Caco-2 (cell line): ENCODE measurements around the gene FAM131B. TPM values are rescaled to one million over a fixed set of nuclear protein-coding genes. Genes with fewer than 3 reads are reported as not detected.

Experiments
- BruUV-seq: library from RNA; stranded (reverse); fragments of 400-500 nt; replicated peaks from 2 replicates; lab custom pipeline; 2021; lab: Mats Ljungman, UMichigan
- CTCF ChIA-PET: fragments of 300-600 bp; sonication (Branson Sonifier 250); formaldehyde crosslinking; loops from one replicate; lab custom pipeline; 2022; ENCODE audit warnings: antibody characterized with exemption; lab: Charles Lee
- POLR2A ChIA-PET: fragments of 300-600 bp; sonication (Branson Sonifier 250); formaldehyde crosslinking; loops from one replicate; lab custom pipeline; 2022; ENCODE audit warnings: antibody characterized with exemption; lab: Charles Lee
- DNase-seq, 2 experiments: peaks; one replicate each; pipeline versions ENCODE4 v3.0.0 to v3.0.0-alpha.2; 2020 to 2022
- H3K27me3 ChIP-seq: replicated peaks from 2 replicates; pipeline ENCODE4 v1.6.0; 2011; ENCODE audit warnings: low read length; ENCODE audit not compliant: control insufficient read depth, insufficient read depth
- H3K36me3 ChIP-seq: 2 replicates; pipeline ENCODE4 v1.5.1; 2011; ENCODE audit warnings: low read length; ENCODE audit not compliant: control insufficient read depth, insufficient read depth
- H3K4me1 ChIP-seq: fragments of 250-450 bp; sonication (Bioruptor Pico); 2 replicates; pipeline ENCODE4 v1.5.1; 2020; ENCODE audit warnings: mild to moderate bottlenecking
- H3K4me3 ChIP-seq: 2 replicates; pipeline ENCODE4 v1.5.1; 2011; ENCODE audit warnings: low read depth, mild to moderate bottlenecking, control low read depth, low read length
- H3K9me3 ChIP-seq: fragments of 250-450 bp; sonication (Bioruptor Pico); 2 replicates; pipeline ENCODE4 v1.5.1; 2020; ENCODE audit warnings: mild to moderate bottlenecking, moderate library complexity
- H3K27ac Mint-ChIP-seq: one replicate; pipeline ENCODE4 v1.8.0; 2022; ENCODE audit warnings: mixed read lengths; ENCODE audit not compliant: unreplicated experiment
- H3K27me3 Mint-ChIP-seq: one replicate; pipeline ENCODE4 v1.8.0; 2022; ENCODE audit warnings: mixed read lengths; ENCODE audit not compliant: insufficient read depth, unreplicated experiment
- H3K36me3 Mint-ChIP-seq: one replicate; pipeline ENCODE4 v1.8.0; 2022; ENCODE audit warnings: mild to moderate bottlenecking, mixed read lengths; ENCODE audit not compliant: insufficient read depth, unreplicated experiment
- H3K4me1 Mint-ChIP-seq: one replicate; pipeline ENCODE4 v1.8.0; 2022; ENCODE audit warnings: low read depth, mixed read lengths; ENCODE audit not compliant: unreplicated experiment
- H3K4me3 Mint-ChIP-seq: one replicate; pipeline ENCODE4 v1.8.0; 2022; ENCODE audit warnings: mild to moderate bottlenecking, moderate library complexity, mixed read lengths; ENCODE audit not compliant: unreplicated experiment
- H3K9me3 Mint-ChIP-seq: one replicate; pipeline ENCODE4 v1.8.0; 2022; ENCODE audit warnings: mixed read lengths; ENCODE audit not compliant: unreplicated experiment
- CTCF ChIP-seq, 2 experiments: fragments of 200-600 bp in 1 of 2; IDR thresholded peaks; 1 replicate in 1 of 2; 2 replicates in 1 of 2; pipeline versions ENCODE4 v1.5.1 to v1.8.0; 2011 to 2022; ENCODE audit warnings: antibody characterized with exemption in 1 of 2, control low read depth in 1 of 2, inconsistent platforms in 1 of 2, low read depth in 1 of 2, low read length in 1 of 2, mild to moderate bottlenecking in 1 of 2, moderate library complexity in 1 of 2; ENCODE audit not compliant: insufficient read depth in 1 of 2, severe bottlenecking in 1 of 2, unreplicated experiment in 1 of 2
- intact Hi-C: fragments of 100-400 bp; cut with micrococcal nuclease; formaldehyde crosslinking; loops from one replicate; pipeline ENCODE4 v1.10.0; 2022; ENCODE audit not compliant: unreplicated experiment
- total RNA-seq: library from RNA; stranded (reverse); gene quantifications from 2 replicates; pipeline ENCODE4 v1.2.3, GENCODE V29; 2022

The FAM131B gene
- total RNA-seq, 1 experiment from 2014 or later, result 22.3 TPM

- no peak for DNase-seq
- no peaks in the 10 kb centered on the region for H3K36me3 Mint-ChIP-seq
- intact Hi-C loops, result no loop called here
- H3K27ac Mint-ChIP-seq, result no peak overlapping the region
- no peak for TF ChIP-seq CTCF (IDR thresholded peaks at IDR 0.05; ENCODE audit: insufficient read depth in 1 of 2, low read depth in 1 of 2, low read length in 1 of 2, severe bottlenecking in 1 of 2, unreplicated experiment in 1 of 2)
- POLR2A ChIA-PET, result no interaction called here
- Histone ChIP-seq H3K4me1 (no peaks in the 10 kb centered on the region), H3K9me3 (no peaks in the 10 kb centered on the region), H3K27me3 (no peaks in the 10 kb centered on the region), H3K36me3 (no peaks in the 10 kb centered on the region), H3K4me3 (no peak overlapping the region)
- H3K27me3 Mint-ChIP-seq, result no peaks in the 10 kb centered on the region
- H3K4me3 Mint-ChIP-seq, result no peak overlapping the region
- CTCF ChIA-PET, result no interaction called here
- no peaks in the 10 kb centered on the region for H3K4me1 Mint-ChIP-seq
- H3K9me3 Mint-ChIP-seq, result no peaks in the 10 kb centered on the region
- no TSS peak for BruUV-seq
Observed at GRCh38 chr7:143337216-143337615, 25.3 kb downstream of the FAM131B start.

DNA sequence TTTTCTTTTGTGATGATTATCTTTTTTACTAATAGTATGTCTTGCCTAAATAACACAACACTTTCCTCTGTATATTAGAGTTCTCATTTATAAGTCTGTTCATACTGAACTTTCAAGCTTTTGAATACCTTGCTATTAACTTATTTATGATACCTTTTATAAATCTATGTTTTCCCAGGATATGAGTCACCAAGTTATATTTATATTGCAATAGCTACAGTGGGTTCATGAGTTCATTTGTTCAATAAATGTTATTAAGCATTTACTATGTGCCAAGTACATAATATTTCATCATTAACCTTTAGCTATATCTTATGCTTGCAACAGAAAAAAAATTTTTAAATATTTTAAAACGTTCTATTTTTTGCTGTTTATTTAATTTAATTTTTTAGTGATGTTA lies 28.3 kb downstream of the FAM131B start:
- CTCF ChIA-PET, result interaction anchor here (0.7 to 1.0 kb wide), 2 partner anchors 11 to 46 kb away, joined by 3 to 4 read pairs; no protein-coding TSS in a partner anchor
- Mint-ChIP-seq H3K4me3 (no peak overlapping the region), H3K27me3 (no peaks in the 10 kb centered on the region), H3K4me1 (no peaks in the 10 kb centered on the region), H3K9me3 (no peaks in the 10 kb centered on the region), H3K36me3 (no peaks in the 10 kb centered on the region), H3K27ac (no peak overlapping the region)
- Histone ChIP-seq H3K27me3 (no peaks in the 10 kb centered on the region), H3K9me3 (no peaks in the 10 kb centered on the region), H3K36me3 (no peaks in the 10 kb centered on the region), H3K4me1 (no peaks in the 10 kb centered on the region), H3K4me3 (no peak overlapping the region)
- TF ChIP-seq CTCF (IDR thresholded peaks at IDR 0.05; ENCODE audit: insufficient read depth in 1 of 2, low read depth in 1 of 2, low read length in 1 of 2, severe bottlenecking in 1 of 2, unreplicated experiment in 1 of 2), result no peak
- intact Hi-C loops, result no loop called here
- no TSS peak for BruUV-seq
- POLR2A ChIA-PET, result no interaction called here
- DNase-seq, result no peak

- H3K27me3 Mint-ChIP-seq, result no peaks in the 10 kb centered on the region
- TF ChIP-seq CTCF (IDR thresholded peaks at IDR 0.05; ENCODE audit: insufficient read depth in 1 of 2, low read depth in 1 of 2, low read length in 1 of 2, severe bottlenecking in 1 of 2, unreplicated experiment in 1 of 2), result no peak
- intact Hi-C loops, result no loop called here
- ChIA-PET CTCF (no interaction called here), POLR2A (no interaction called here)
- Histone ChIP-seq H3K9me3 (no peaks in the 10 kb centered on the region), H3K4me1 (no peaks in the 10 kb centered on the region), H3K36me3 (no peaks in the 10 kb centered on the region), H3K27me3 (no peaks in the 10 kb centered on the region), H3K4me3 (no peak overlapping the region)
- no TSS peak for BruUV-seq
- no peak overlapping the region for H3K4me3 Mint-ChIP-seq
- no peaks in the 10 kb centered on the region for H3K4me1 Mint-ChIP-seq
- no peaks in the 10 kb centered on the region for H3K36me3 Mint-ChIP-seq
- no peak overlapping the region for H3K27ac Mint-ChIP-seq
- no peak for DNase-seq
- H3K9me3 Mint-ChIP-seq, result no peaks in the 10 kb centered on the region
Observed at GRCh38 chr7:143331179-143331801, 31.2 kb downstream of the FAM131B start.
